ENCODE measurements around the gene MESP1.

MESP1 gene

GRCh38 chr15:89765694-89766093 is 14.6 kb upstream of the MESP1 start:
- no peak for TF ChIP-seq CTCF (IDR thresholded peaks at IDR 0.05; ENCODE audit: low read depth, low read length, missing control alignments)
- no peak for DNase-seq (ENCODE audit: extremely low read depth, low read depth)
- no peak overlapping the region for H3K4me3 ChIP-seq (replicated peaks; ENCODE audit: low read depth, low read length)

GRCh38 chr15:89761929-89762328 is 10.9 kb upstream of the MESP1 start:
- DNase-seq (ENCODE audit: extremely low read depth, low read depth): no peak
- H3K4me3 ChIP-seq (replicated peaks; ENCODE audit: low read depth, low read length): no peak overlapping the region
- TF ChIP-seq CTCF (IDR thresholded peaks at IDR 0.05; ENCODE audit: low read depth, low read length, missing control alignments): no peak

GRCh38 chr15:89761009-89761831 is 10.2 kb upstream of the MESP1 start:
- no peak for TF ChIP-seq CTCF (IDR thresholded peaks at IDR 0.05; ENCODE audit: low read depth, low read length, missing control alignments)

GRCh38 chr15:89760303-89761008 is 9.4 kb upstream of the MESP1 start:
- DNase-seq (ENCODE audit: extremely low read depth, low read depth): no peak
- H3K4me3 ChIP-seq (replicated peaks; ENCODE audit: low read depth, low read length): no peak overlapping the region
- TF ChIP-seq CTCF (IDR thresholded peaks at IDR 0.05; ENCODE audit: low read depth, low read length, missing control alignments): peak; percentile 99

More at GRCh38 chr15:89761009-89761831, 10.2 kb upstream of the MESP1 start:
- no peak overlapping the region for H3K4me3 ChIP-seq (replicated peaks; ENCODE audit: low read depth, low read length)
- DNase-seq (ENCODE audit: extremely low read depth, low read depth): no peak

GRCh38 chr15:89759835-89760234 is 8.8 kb upstream of the MESP1 start:
- no peak overlapping the region for H3K4me3 ChIP-seq (replicated peaks; ENCODE audit: low read depth, low read length)
- DNase-seq (ENCODE audit: extremely low read depth, low read depth): no peak
- TF ChIP-seq CTCF (IDR thresholded peaks at IDR 0.05; ENCODE audit: low read depth, low read length, missing control alignments): no peak

GRCh38 chr15:89758981-89759380 is 7.9 kb upstream of the MESP1 start:
- no peak overlapping the region for H3K4me3 ChIP-seq (replicated peaks; ENCODE audit: low read depth, low read length)
- TF ChIP-seq CTCF (IDR thresholded peaks at IDR 0.05; ENCODE audit: low read depth, low read length, missing control alignments): no peak

More at GRCh38 chr15:89758981-89759380, 7.9 kb upstream of the MESP1 start:
- no peak for DNase-seq (ENCODE audit: extremely low read depth, low read depth)

Data from HFF-Myc (cell line).